Esophagus muscularis mucosa (tissue), 4 donors: Measurements from ENCODE around the gene METTL27. TPM values are rescaled to one million over a fixed set of nuclear protein-coding genes. Genes with fewer than 3 reads are reported as not detected.
"Not testable (repeated sequence)": the region's sequence is repeated elsewhere in the genome, so short reads cannot be mapped to it uniquely, and the experiment has no call there.

Experiments used
- DNase-seq: peaks from one replicate; pipeline ENCODE4 v3.0.0-alpha.2; 2017; ENCODE audit errors: extremely low spot score
- H3K27ac ChIP-seq, 4 donors: fragments of 200-600 bp; sonication (generic); replicated peaks in 1 of 4; 1 replicate in 3 of 4; 2 replicates in 1 of 4; pipeline ENCODE4 v1.5.1; 2016 to 2019; ENCODE audit warnings: mild to moderate bottlenecking in 1 of 4
- H3K27me3 ChIP-seq, 4 donors: fragments of 200-600 bp; sonication (generic); one replicate each; pipeline versions ENCODE4 v1.5.1 to v1.6.0; 2016 to 2019
- H3K36me3 ChIP-seq, 4 donors: fragments of 200-600 bp; sonication (generic); one replicate each; pipeline ENCODE4 v1.5.1; 2016 to 2019
- H3K4me1 ChIP-seq, 4 donors: fragments of 200-600 bp; sonication (generic); one replicate each; pipeline ENCODE4 v1.5.1; 2016 to 2019
- H3K4me3 ChIP-seq, 4 donors: fragments of 200-600 bp; sonication (generic); 1 replicate in 2 of 4; 2 replicates in 2 of 4; pipeline ENCODE4 v1.5.1; 2016 to 2019; ENCODE audit warnings: mild to moderate bottlenecking in 4 of 4, moderate library complexity in 1 of 4
- H3K9me3 ChIP-seq, 4 donors: fragments of 200-600 bp; sonication (generic); 1 replicate in 3 of 4; 2 replicates in 1 of 4; pipeline ENCODE4 v1.5.1; 2016 to 2019
- EP300 ChIP-seq: sonication (generic); formaldehyde crosslinking; IDR thresholded peaks from one replicate; pipeline ENCODE4 v1.6.1; 2017; ENCODE audit warnings: antibody characterized with exemption
- POLR2A ChIP-seq: fragments of 450-650 bp; IDR thresholded peaks from one replicate; pipeline ENCODE4 v1.6.1; 2017; ENCODE audit warnings: antibody characterized with exemption, moderate library complexity, mild to moderate bottlenecking, low read depth
- POLR2AphosphoS5 ChIP-seq, 2 donors: sonication (generic); formaldehyde crosslinking; IDR thresholded peaks; one replicate each; pipeline ENCODE4 v1.6.1; 2017; ENCODE audit warnings: antibody characterized with exemption in 2 of 2
- WGBS: methylation state at CpG from one replicate; pipeline ENCODE4 v1.1.5; 2018; 5-methylcytosine and 5-hydroxymethylcytosine counted together
- intact Hi-C: fragments of 100-400 bp; cut with DNase I; formaldehyde crosslinking; loops from one replicate; pipeline ENCODE4 v1.15.1; 2023
- total RNA-seq, 4 donors: library from RNA; depleted of rRNA; stranded (reverse); fragments of >200 nt; gene quantifications; one replicate each; pipeline versions ENCODE4 v1.1.0 to v1.2.1, GENCODE V29; 2016
- TF ChIP-seq, protein P1 (sequence below), 3 experiments: fragments of 200-600 bp in 2 of 3; fragments of 450-650 bp in 1 of 3; sonication (generic) in 2 of 3; IDR thresholded peaks; one replicate each; pipeline ENCODE4 v1.5.1; 2017 to 2019; ENCODE audit warnings: antibody characterized with exemption in 3 of 3, mild to moderate bottlenecking in 2 of 3, moderate library complexity in 1 of 3

Gene METTL27
- total RNA-seq, 4 donors from 2014 or later, result 0.83 to 4.0 (median 2.8) TPM

DNA sequence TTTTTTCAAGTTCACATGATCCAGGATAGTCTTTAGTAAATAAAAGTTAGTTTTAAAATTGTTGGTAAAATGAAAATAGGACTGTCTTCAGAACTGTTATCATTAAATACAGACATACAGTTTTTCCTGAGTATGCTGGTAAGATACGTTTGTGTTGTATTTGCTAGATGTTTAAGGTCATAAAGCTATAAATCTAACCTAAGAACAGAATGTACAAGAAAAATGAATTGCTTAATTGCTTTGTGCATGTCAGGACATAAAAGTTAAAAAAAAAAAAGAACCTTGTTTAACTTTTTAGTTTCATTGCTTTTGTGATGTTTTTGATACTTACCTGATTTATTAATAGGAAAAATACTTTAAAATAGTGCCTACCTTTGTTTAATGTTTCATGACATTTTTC, 40.7 kb downstream of the METTL27 start:
- 71% methylated on average over 1 of the region's 1 CpG for WGBS
- DNase-seq, result no peak
- no peak overlapping the region for H3K27ac ChIP-seq
- peaks cover 0 to 4% (median 0%) of the 10 kb centered on the region in 4 donors for H3K27me3 ChIP-seq
- TF ChIP-seq POLR2AphosphoS5 (IDR thresholded peaks at IDR 0.05), result no peak
- TF ChIP-seq POLR2A, result no peak
- TF ChIP-seq EP300, result no peak
- TF ChIP-seq, protein P1, sequence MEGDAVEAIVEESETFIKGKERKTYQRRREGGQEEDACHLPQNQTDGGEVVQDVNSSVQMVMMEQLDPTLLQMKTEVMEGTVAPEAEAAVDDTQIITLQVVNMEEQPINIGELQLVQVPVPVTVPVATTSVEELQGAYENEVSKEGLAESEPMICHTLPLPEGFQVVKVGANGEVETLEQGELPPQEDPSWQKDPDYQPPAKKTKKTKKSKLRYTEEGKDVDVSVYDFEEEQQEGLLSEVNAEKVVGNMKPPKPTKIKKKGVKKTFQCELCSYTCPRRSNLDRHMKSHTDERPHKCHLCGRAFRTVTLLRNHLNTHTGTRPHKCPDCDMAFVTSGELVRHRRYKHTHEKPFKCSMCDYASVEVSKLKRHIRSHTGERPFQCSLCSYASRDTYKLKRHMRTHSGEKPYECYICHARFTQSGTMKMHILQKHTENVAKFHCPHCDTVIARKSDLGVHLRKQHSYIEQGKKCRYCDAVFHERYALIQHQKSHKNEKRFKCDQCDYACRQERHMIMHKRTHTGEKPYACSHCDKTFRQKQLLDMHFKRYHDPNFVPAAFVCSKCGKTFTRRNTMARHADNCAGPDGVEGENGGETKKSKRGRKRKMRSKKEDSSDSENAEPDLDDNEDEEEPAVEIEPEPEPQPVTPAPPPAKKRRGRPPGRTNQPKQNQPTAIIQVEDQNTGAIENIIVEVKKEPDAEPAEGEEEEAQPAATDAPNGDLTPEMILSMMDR (IDR thresholded peaks at IDR 0.05), result no peak
- H3K9me3 ChIP-seq, result no peaks in the 10 kb centered on the region
- intact Hi-C loops, result no loop called here
- no peaks in the 10 kb centered on the region for H3K4me1 ChIP-seq
- H3K36me3 ChIP-seq, result no peaks in the 10 kb centered on the region
- no peak overlapping the region for H3K4me3 ChIP-seq

DNA sequence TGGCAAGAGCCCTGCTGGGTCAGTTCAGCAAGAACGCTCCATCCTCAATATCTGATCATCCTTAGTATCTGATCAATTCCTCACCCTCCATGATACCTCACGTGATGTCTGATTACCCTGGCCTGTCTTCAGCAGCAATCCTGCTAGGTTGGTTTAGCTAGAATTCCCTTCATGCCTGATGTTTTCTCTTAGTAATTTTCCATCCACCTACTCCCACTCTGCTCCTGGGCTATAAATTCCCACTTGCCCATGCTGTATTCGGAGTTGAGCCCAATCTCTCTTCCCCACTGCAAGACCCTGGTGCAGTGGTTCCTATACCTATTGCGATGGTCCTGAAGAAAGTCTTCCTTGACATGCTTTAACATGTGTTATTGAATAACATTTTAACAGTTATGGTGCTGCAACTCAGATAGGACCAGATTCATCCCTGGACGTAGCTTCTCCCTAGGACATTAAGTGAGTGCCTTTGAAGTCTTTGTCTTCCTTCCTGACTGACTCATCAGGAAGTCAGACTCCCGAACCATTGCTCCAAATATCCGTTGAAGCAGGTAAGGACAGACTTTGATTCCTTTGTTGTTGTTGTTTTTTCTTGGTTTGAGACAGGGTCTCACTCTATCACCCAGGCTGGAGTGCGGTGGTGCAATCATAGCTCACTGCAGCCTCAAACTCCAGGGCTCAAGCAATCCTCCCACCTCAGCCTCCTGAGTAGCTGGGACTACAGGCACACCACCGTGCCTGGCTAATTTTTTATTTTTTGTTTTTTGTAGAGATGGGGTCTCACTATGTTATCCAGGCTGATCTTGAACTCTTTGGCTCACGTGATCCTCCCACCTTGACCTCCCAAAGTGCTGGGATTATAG, 42.8 kb downstream of the METTL27 start:
- WGBS, result 71% methylated on average over 10 of the region's 10 CpGs
- Histone ChIP-seq H3K27ac (no peak overlapping the region), H3K9me3 (no peaks in the 10 kb centered on the region), H3K4me1 (no peaks in the 10 kb centered on the region), H3K4me3 (no peak overlapping the region), H3K27me3 (peaks cover 0 to 4% (median 0%) of the 10 kb centered on the region in 4 donors), H3K36me3 (no peaks in the 10 kb centered on the region)
- TF ChIP-seq, protein P1 (IDR thresholded peaks at IDR 0.05), result no peak
- TF ChIP-seq POLR2AphosphoS5 (IDR thresholded peaks at IDR 0.05), result no peak
- TF ChIP-seq EP300, result no peak
- TF ChIP-seq POLR2A, result no peak
- no peak for DNase-seq
- intact Hi-C loops, result no loop called here

DNA sequence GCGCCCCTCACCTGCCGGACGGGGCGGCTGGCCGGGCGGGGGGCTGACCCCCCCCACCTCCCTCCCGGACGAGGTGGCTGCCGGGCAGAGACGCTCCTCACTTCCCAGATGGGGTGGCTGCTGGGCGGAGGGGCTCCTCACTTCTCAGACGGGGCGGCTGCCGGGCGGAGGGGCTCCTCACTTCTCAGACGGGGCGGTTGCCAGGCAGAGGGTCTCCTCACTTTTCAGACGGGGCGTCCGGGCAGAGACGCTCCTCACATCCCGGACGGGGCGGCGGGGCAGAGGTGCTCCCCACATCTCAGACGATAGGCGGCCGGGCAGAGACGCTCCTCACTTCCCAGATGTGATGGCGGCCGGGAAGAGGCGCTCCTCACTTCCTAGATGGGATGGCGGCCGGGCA, 45.1 kb downstream of the METTL27 start:
- WGBS, result no CpG with 5 or more reads among the region's 34 CpGs
- H3K4me1 ChIP-seq, H3K9me3 ChIP-seq, DNase-seq, H3K27ac ChIP-seq, H3K36me3 ChIP-seq, intact Hi-C loops, H3K27me3 ChIP-seq, H3K4me3 ChIP-seq: not testable (repeated sequence)

DNA sequence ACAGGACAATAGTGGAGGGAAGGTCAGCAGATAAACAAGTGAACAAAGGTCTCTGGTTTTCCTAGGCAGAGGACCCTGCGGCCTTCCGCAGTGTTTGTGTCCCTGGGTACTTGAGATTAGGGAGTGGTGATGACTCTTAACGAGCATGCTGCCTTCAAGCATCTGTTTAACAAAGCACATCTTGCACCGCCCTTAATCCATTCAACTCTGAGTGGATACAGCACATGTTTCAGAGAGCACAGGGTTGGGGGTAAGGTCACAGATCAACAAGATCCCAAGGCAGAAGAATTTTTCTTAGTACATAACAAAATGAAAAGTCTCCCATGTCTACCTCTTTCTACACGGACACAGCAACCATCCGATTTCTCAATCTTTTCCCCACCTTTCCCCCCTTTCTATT, 45.7 kb downstream of the METTL27 start:
- H3K4me3 ChIP-seq, DNase-seq, H3K4me1 ChIP-seq, H3K9me3 ChIP-seq, H3K27me3 ChIP-seq, H3K36me3 ChIP-seq, intact Hi-C loops, H3K27ac ChIP-seq: not testable (repeated sequence)
- 66% methylated on average over 4 of the region's 6 CpGs for WGBS

DNA sequence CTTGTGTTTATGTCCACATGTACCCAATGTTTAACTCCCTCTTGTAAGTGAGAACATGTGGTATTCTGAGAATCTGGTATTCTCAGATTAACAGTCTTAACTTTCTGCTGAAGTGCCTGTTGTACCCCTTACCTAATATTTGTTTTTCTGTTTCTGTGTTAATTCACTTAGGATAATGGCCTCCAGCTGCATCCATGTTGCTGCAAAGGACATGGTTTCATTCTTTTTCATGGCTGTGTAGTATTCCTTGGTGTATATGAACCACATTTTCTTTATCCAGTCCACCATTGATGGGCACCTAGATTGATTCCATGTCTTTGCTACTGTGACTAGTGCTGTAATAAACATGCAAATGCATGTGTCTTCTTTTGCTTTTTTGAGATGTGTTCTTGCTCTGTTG, 47.1 kb downstream of the METTL27 start:
- H3K4me3 ChIP-seq, H3K27ac ChIP-seq, H3K27me3 ChIP-seq, DNase-seq, H3K4me1 ChIP-seq, intact Hi-C loops, H3K36me3 ChIP-seq, H3K9me3 ChIP-seq: not testable (repeated sequence)

DNA sequence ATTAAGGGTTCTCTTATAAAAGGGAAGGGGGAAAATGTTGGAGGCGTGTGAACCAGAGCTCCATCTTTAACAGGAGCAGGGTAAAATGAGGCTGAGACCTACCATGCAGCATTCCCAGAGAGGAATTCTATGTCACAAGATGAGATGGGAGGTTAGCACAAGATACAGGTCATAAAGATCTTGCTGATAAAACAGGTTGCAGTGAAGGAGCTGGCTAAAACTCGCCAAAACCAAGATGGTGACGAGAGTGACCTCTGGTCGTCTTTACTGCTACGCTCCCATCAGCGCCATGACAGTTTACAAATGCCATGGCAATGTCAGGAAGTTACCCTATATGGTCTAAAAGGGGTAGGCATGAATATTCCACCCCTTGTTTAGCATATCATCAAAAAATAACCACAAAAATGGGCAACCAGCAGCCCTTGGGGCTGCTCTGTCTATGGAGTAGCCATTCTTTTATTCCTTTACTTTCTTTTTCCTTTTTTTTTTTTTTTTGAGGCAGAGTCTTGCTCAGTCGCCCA, 51.1 kb downstream of the METTL27 start:
- intact Hi-C loops, DNase-seq, H3K36me3 ChIP-seq, H3K27ac ChIP-seq, H3K4me3 ChIP-seq, H3K27me3 ChIP-seq, H3K9me3 ChIP-seq, H3K4me1 ChIP-seq: not testable (repeated sequence)
- 90% methylated on average over 7 of the region's 7 CpGs for WGBS

DNA sequence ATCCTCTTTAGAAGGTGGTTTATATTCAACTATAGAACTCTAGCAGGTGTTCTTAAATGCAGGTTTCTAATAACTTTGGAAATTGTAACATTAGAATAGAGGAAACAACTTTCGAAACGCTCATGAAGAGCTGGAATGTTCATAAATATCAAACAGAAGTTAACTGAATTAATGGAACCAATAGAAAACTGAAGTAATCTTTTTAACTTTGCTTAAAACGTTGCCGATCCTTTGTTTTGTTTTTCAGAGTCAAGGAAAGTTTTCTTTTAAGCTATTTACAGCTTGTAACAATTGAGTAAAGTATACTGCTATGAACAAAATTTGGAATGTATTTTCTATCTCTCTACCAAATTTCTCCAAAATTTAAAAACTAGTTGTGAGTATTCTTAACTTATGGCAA, 53.3 kb downstream of the METTL27 start:
- no peak for DNase-seq
- intact Hi-C loops, result no loop called here
- H3K27me3 ChIP-seq, result no peaks in the 10 kb centered on the region

DNA sequence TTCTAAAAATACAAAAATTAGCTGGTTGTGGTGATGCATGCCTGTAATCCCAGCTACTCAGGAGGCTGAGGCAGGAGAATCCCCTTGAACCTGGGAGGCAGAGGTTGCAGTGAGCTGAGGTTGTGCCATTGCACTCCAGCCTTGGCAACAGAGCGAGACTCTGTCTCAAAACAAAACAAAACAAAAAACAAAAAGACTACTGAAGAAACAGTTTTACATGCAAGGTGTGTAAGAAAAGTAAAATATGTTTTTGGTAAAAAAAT, 54.6 kb downstream of the METTL27 start:
- intact Hi-C loops, H3K36me3 ChIP-seq, H3K4me1 ChIP-seq, H3K9me3 ChIP-seq, H3K4me3 ChIP-seq, DNase-seq, H3K27me3 ChIP-seq, H3K27ac ChIP-seq: not testable (repeated sequence)
- 90% methylated on average over 1 of the region's 1 CpG for WGBS

More for the DNA sequence above, 53.3 kb downstream of the METTL27 start:
- Histone ChIP-seq H3K4me3 (no peak overlapping the region), H3K9me3 (no peaks in the 10 kb centered on the region), H3K36me3 (no peaks in the 10 kb centered on the region), H3K27ac (no peak overlapping the region), H3K4me1 (no peaks in the 10 kb centered on the region)
- TF ChIP-seq EP300, result no peak
- no peak for TF ChIP-seq POLR2AphosphoS5 (IDR thresholded peaks at IDR 0.05)
- TF ChIP-seq, protein P1 (IDR thresholded peaks at IDR 0.05), result no peak
- no peak for TF ChIP-seq POLR2A
- 85% methylated on average over 4 of the region's 4 CpGs for WGBS
